Bronchial epithelial cell (primary cell): ENCODE results near the gene NFATC3. TPM values are rescaled to one million over a fixed set of nuclear protein-coding genes. Genes with fewer than 3 reads are reported as not detected.
A peak's percentile ranks its signal among the peaks of the same experiment; 100 is the strongest.

Experiments
- DNase-seq: peaks from one replicate; pipeline ENCODE4 v3.0.0-alpha.2; 2010; ENCODE audit warnings: low read depth
- FAIRE-seq: peaks from 2 replicates; lab custom pipeline; 2011; peaks lifted over from hg19 to GRCh38; lab: Jason Lieb, UNC
- H3K27me3 ChIP-seq: 2 replicates; pipeline ENCODE4 v1.5.1; 2011; ENCODE audit warnings: low read length; ENCODE audit not compliant: control insufficient read depth, insufficient read depth
- H3K36me3 ChIP-seq: 2 replicates; pipeline ENCODE4 v1.5.1; 2011; ENCODE audit warnings: low read length; ENCODE audit not compliant: control insufficient read depth, insufficient read depth
- H3K4me3 ChIP-seq: 2 replicates; pipeline ENCODE4 v1.5.1; 2011; ENCODE audit warnings: mild to moderate bottlenecking, low read depth, low read length, control low read depth
- CTCF ChIP-seq: IDR thresholded peaks from 2 replicates; pipeline ENCODE4 v1.5.1; 2011; ENCODE audit warnings: mild to moderate bottlenecking, moderate library complexity, low read length, control low read depth, inconsistent platforms; ENCODE audit not compliant: insufficient read depth, severe bottlenecking
- total RNA-seq: library from RNA; depleted of rRNA; stranded (reverse); fragments of >200 nt; gene quantifications from 2 replicates; pipeline ENCODE4 v1.2.1, GENCODE V29; 2014

Gene NFATC3
- total RNA-seq, 1 donor from 2014 or later = 5.8 TPM

- peak; percentile 66 for TF ChIP-seq CTCF
- DNase-seq = peak; percentile 66
- Histone ChIP-seq H3K27me3 (no peaks in the 10 kb centered on the region), H3K36me3 (peaks cover 23% of the 10 kb centered on the region), H3K4me3 (peak overlapping the region; percentile 88)
- FAIRE-seq = no peak
Measured at GRCh38 chr16:68235108-68235886, 150.1 kb downstream of the NFATC3 start.

GRCh38 chr16:68235887-68236136 lies 150.6 kb downstream of the NFATC3 start, which contains the start of gene ESRP2:
TSS of gene ESRP2 (minus strand) at chr16:68236127. CDS start at chr16:68236045, 82 bp downstream.
- H3K4me3 ChIP-seq = peak within 1 kb of the TSS; percentile 88
- no peak for DNase-seq
- H3K27me3 ChIP-seq = no peaks in the 10 kb centered on the region
- H3K36me3 ChIP-seq = peaks cover 18% of the 10 kb centered on the region
- TF ChIP-seq CTCF = no peak
- FAIRE-seq = no peak

- no peak for TF ChIP-seq CTCF
- Histone ChIP-seq H3K27me3 (no peaks in the 10 kb centered on the region), H3K36me3 (peaks cover 13% of the 10 kb centered on the region), H3K4me3 (peak overlapping the region; percentile 88)
- no peak for FAIRE-seq
- DNase-seq = peak; percentile 83
Measured at GRCh38 chr16:68236137-68236825, 151.1 kb downstream of the NFATC3 start.

GRCh38 chr16:68236826-68237242 lies 151.7 kb downstream of the NFATC3 start:
- peak; percentile 57 for DNase-seq
- Histone ChIP-seq H3K36me3 (peaks cover 8% of the 10 kb centered on the region), H3K4me3 (peak overlapping the region; percentile 88), H3K27me3 (no peaks in the 10 kb centered on the region)
- no peak for TF ChIP-seq CTCF
- no peak for FAIRE-seq

- Histone ChIP-seq H3K27me3 (no peaks in the 10 kb centered on the region), H3K36me3 (peaks cover 3% of the 10 kb centered on the region), H3K4me3 (peak overlapping the region; percentile 88)
- TF ChIP-seq CTCF = no peak
- DNase-seq (peak; percentile 95), FAIRE-seq (peak; percentile 90)
Measured at GRCh38 chr16:68237243-68238028, 152.3 kb downstream of the NFATC3 start.
